Stimulated activated CD4-positive, alpha-beta T cell treated with anti-CD3 and anti-CD28 coated beads, TNF-alpha, amount 100 ng/mL, for 1 hour (primary cell): ENCODE data around the gene SUPT4H1.
"Not testable (repeated sequence)": the region's sequence is repeated elsewhere in the genome, so short reads cannot be mapped to it uniquely, and the experiment has no call there.

Source experiments
- DNase-seq, 3 donors: peaks; one replicate each; pipeline ENCODE4 v3.0.0-alpha.2; 2020; ENCODE audit warnings: low read depth in 3 of 3, low spot score in 1 of 3

The SUPT4H1 gene

GRCh38 chr17:58351831-58352595, at the start of gene SUPT4H1:
SUPT4H1 (minus strand) TSS chr17:58352201; CDS start chr17:58352135, 66 bp downstream.
- DNase-seq = peak; percentile 78 to 82 (median 79)

- DNase-seq = no peak
These were observed 49.3 kb upstream of the SUPT4H1 start for GRCh38 chr17:58401287-58401686.

- no peak for DNase-seq
These were observed 48.8 kb upstream of the SUPT4H1 start for GRCh38 chr17:58400826-58401225.

DNA sequence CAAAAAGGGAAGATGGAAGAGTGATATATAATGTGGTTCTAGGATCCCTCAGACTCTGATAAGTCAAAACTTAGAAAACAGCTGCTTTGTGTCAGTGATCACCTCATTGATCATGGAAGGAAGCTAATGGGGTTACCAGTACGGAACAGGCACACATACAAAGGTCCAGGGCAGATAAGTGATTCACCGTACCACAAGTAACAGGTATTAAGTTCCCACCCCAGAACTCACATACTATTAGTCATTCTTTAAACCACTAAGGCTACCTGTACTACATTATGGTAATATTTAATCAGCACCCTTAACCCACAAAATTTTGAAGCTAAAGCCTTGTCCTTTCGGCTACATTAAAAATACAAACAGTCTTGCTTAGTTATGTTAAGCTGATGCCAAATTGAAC, 48.0 kb upstream of the SUPT4H1 start:
- DNase-seq = no peak

DNA sequence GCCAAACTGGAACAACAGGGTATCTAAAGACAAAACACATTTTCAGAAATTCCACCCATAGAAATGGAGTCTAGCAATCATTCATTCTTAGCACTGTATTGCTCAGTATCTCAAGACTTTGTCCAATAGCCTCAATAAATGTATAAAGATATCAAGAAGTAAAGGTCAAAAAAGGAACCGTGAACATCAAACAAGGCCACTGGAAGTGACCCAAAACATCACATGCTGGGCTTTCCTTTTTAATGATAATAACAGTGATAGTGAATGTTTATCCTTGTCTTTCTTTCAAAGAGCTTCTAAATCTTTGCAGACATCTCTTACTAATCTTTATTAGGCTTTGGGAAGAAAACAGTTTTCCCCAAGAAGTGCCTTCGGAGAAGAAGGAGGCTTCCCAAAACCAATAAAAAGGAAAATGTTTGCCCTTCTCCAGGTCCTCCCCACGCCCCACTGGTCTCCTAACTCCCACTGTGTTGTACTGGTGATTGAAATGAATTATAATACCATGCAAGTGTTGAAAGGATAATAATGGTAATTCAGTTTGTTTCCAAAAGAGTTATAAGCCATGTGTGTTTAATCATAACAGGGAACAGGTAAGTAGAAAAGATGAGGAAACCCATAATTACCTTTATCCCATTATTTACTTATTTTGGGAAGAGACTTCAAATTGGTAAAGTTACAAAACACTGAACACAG, 46.7 kb upstream of the SUPT4H1 start:
- DNase-seq = no peak

- not testable (repeated sequence) for DNase-seq
These were observed 45.4 kb upstream of the SUPT4H1 start for GRCh38 chr17:58397421-58397820.

GRCh38 chr17:58396173-58396572, 44.2 kb upstream of the SUPT4H1 start:
- DNase-seq = no peak

- no peak for DNase-seq
These were observed 42.7 kb upstream of the SUPT4H1 start for GRCh38 chr17:58394534-58395223.

GRCh38 chr17:58391302-58391984, 39.4 kb upstream of the SUPT4H1 start:
- DNase-seq = no peak

DNA sequence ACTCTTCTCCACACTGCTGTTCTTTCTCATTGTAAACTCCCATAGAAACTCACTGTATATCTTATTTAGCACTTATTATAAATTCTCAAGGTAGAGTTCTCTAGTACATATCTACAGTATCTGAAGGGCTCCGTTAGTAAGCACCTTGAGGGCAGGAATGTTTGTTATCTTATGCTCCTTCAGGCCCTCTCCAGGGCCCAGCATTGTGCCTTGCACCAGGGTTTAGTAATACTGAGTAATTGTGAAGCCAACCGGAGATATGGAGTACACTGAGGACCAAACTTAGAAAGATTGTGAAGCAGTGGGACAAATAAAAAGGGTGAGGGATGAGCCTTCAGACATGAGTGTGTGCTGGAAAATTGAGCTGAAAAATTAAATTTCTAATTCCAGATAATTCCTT, 38.9 kb upstream of the SUPT4H1 start:
- no peak for DNase-seq

DNA sequence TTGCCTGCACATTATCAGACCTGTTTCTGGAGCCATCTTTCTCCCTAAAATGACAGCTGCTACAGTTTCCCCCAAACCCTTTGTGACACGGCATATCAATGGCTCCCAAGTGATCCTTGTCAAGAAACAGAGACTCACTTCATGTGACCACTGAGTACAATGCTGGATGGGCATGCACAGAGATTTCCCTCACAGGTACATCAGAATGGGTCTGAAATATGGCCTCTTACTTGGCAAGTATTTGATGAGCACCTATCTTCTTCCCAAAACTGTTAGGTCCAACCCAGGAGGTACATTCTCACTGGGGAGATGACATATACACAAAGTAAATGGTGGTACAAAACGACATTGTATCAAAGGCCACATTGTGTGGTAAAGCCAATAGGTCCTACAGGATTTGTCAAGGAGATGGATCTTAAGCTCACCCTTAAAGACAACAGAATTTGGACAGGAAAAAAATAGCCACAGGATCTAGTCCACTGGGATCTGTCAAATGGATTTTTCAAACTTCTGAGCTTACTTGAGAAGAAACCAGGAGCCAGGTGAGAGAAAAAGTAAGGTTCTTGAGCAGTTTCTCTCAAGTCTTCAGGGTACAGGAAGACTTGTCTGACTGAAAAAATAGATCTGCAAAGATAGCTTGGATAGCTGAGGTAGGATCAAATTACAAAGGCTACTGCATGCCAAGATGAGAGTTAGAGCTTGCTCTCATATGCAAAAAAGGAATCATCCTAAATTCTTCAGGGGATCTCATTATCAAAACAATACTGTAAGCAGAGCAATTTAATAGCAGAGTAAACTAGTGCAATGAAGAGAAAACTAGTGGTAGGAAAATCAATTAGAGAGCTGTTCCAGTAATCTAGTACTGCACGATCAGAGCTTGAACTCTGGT, 36.5 kb upstream of the SUPT4H1 start:
- no peak for DNase-seq

DNA sequence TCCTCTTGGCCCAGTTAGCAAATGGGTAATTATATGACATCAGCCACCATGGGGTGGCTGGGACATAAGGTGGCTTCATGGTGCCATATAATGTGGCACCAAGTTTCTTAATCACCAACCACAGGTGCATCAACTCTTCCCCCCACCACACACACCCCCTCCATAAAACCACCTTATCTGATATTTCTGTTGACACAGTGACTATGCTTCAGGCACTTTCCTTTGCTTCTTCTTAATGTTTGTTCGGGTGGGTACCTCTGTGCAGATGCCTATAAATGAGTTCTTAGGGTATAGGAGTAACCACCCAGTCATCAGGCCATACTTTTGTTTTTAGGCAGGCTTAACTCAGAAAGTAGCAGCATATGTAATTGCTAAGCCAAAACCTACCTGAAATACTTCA, 35.8 kb upstream of the SUPT4H1 start:
- no peak for DNase-seq

GRCh38 chr17:58386708-58387107, 34.7 kb upstream of the SUPT4H1 start:
- DNase-seq = no peak

- no peak for DNase-seq
These were observed 33.4 kb upstream of the SUPT4H1 start for GRCh38 chr17:58385359-58385899.

GRCh38 chr17:58384897-58385296, 32.9 kb upstream of the SUPT4H1 start:
- no peak for DNase-seq

GRCh38 chr17:58383892-58384462, 32.0 kb upstream of the SUPT4H1 start:
- no peak for DNase-seq

DNA sequence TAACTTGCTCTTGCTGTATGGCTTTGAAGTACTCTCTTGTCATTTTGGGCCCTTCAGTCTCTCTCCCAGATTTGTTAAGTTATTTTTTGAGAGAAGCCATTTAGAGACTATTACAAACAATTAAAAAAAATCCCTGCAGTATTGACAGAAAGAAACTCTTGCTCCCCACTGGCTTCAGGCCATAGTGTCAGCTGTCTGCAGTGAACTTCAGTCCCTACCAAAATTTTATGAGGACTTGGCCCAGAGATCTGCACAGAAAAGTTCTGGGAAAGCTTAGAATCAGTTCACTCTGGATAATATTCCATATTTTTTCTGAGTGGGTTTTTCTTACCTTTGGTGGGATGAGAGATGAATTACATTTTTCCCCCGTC, 30.9 kb upstream of the SUPT4H1 start:
- no peak for DNase-seq

DNA sequence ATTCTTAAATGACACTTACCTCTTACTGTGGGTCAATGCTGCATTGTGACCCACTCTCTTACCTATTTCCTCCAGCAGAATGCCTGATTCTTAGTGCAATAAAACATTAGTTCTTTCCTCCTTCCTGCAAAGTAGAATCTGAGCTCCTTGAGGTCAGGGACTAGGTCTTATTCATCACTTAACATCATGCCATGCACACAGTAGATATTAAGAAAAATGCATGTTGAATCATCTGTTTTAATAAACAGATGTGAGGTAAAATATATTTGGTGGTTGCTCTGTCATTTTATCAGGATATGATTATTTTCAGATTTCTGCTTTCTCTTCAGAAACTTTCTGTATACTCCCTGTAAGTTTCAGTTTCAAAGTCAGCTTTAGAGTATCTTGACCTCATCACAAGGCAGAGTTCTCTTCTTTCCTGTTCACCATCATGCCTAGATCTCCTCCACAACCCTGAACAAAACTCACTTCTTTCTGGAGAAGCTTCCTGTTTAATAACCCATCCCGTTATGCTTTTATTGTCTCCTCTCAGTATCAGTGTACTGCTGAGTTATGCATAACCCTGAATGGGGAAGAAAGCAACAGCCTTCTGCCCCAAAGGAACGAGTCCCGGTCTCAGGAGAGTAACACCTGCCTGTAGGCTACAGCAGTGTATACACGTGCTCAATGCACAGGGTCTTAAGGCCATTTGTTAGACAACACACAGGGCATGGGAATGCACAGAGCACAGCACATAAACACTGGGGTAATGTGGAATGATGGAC, 30.3 kb upstream of the SUPT4H1 start:
- no peak for DNase-seq
